Left lung (tissue), 10 donors: ENCODE data around the gene OSBPL5. TPM values are rescaled to one million over a fixed set of nuclear protein-coding genes. Genes with fewer than 3 reads are reported as not detected.

ENCODE experiments used
- ATAC-seq: fragments of 200-7000 bp; cut with Tn5 transposase; one replicate; pipeline ENCODE4 v1.9.1; 2020; ENCODE audit warnings: moderate library complexity
- DNase-seq, 4 donors: peaks; one replicate each; pipeline ENCODE4 v3.0.0-alpha.2; 2013 to 2020
- H3K27ac ChIP-seq, 2 donors: fragments of 200-600 bp; sonication (generic) in 1 of 2; one replicate each; pipeline versions ENCODE4 v1.5.0 to v1.8.0; 2020 to 2021
- H3K27me3 ChIP-seq, 2 donors: fragments of 200-600 bp; sonication (generic) in 1 of 2; one replicate each; pipeline versions ENCODE4 v1.5.0 to v1.8.0; 2020 to 2021
- H3K36me3 ChIP-seq, 2 donors: fragments of 200-600 bp; sonication (generic) in 1 of 2; one replicate each; pipeline versions ENCODE4 v1.5.0 to v1.8.0; 2020 to 2021
- H3K4me1 ChIP-seq, 2 donors: fragments of 200-600 bp; one replicate each; pipeline ENCODE4 v1.8.0; 2021
- H3K4me3 ChIP-seq, 2 donors: fragments of 200-600 bp; sonication (generic) in 1 of 2; one replicate each; pipeline versions ENCODE4 v1.5.0 to v1.8.0; 2020 to 2021; ENCODE audit warnings: mild to moderate bottlenecking in 1 of 2
- H3K9me3 ChIP-seq, 2 donors: fragments of 200-600 bp; sonication (generic) in 1 of 2; one replicate each; pipeline versions ENCODE4 v1.5.0 to v1.8.0; 2020 to 2021
- intact Hi-C, 2 donors: fragments of 100-400 bp; cut with DNase I; formaldehyde crosslinking; loops; one replicate each; pipeline versions ENCODE4 v1.11.2 to v1.14.2; 2022
- polyA plus RNA-seq, 6 donors: library from polyadenylated mRNA; unstranded; fragments of 120-200 nt; gene quantifications; one replicate each; pipeline ENCODE4 v1.2.1, GENCODE V29; 2013; ENCODE audit not compliant: insufficient read length in 6 of 6
- total RNA-seq, 2 donors: library from RNA; stranded (reverse); fragmentation: NEBNext Ultra II Directional; extraction: Animal tissue kit (Norgen Biotek cat#: 25700); gene quantifications; one replicate each; pipeline ENCODE4 v1.2.1, GENCODE V29; 2021
- TF ChIP-seq, protein P1 (sequence below), 2 donors: fragments of 200-600 bp; sonication (generic) in 1 of 2; IDR thresholded peaks; one replicate each; pipeline versions ENCODE4 v1.5.0 to v1.8.0; 2021; ENCODE audit warnings: antibody characterized with exemption in 2 of 2
- donor health status: DM: no; HTN: yes; CAD: no.
- donor health status: DM: no; HTN: no; CAD: no.

Gene OSBPL5
- total and polyA plus RNA-seq, 8 donors = 19.5 to 39.6 (median 30.4) TPM

DNA sequence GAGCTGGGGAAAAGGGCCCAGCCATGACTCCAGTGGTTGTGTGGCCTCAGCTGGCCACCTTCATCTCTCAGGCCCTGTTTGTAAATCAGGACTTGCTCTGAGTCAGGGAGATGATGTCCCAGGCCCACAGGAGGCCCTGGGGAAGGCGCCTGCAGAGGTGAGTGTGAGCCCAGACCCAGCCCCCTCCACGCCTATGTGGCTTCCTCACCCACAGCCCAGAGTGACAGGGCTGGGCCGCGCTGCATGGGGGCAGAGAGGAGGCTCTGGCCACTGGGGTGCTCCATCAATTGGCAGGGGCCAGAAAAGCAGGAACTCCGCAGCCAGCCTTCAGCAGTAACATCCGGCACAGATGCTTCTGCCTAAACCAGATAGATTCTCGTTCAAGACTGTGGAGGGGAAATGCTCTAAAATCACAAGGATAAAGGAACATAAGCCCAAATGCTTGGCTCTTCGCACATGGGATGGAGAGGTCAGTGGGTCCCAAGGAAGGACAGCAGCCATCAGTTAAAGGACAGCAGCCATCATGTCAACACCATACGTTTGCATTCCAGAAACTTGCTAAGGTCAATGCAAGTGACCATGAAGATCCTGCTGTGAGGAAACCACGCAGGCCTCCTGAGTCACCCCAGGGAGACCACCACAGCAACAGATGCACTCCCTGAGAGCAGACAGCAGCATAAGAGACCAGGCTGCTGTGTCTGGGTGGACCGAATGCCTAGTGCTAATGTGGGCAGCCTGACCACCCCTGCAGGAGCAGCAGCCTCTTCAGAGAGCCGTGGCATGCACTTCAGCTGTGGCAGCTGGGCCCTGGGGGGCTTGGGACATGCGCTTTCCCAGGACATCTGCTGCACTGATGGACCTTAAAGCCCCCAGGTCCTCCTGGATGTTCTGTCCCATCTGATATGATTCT, 28.3 kb downstream of the OSBPL5 start:
- Histone ChIP-seq H3K36me3 (no peaks in the 10 kb centered on the region), H3K4me3 (no peak overlapping the region), H3K27ac (peak overlapping the region in 1 of 2 donors; percentile 7), H3K9me3 (no peaks in the 10 kb centered on the region), H3K4me1 (peaks cover 0 to 52% of the 10 kb centered on the region in 2 donors), H3K27me3 (no peaks in the 10 kb centered on the region)
- TF ChIP-seq, protein P1, sequence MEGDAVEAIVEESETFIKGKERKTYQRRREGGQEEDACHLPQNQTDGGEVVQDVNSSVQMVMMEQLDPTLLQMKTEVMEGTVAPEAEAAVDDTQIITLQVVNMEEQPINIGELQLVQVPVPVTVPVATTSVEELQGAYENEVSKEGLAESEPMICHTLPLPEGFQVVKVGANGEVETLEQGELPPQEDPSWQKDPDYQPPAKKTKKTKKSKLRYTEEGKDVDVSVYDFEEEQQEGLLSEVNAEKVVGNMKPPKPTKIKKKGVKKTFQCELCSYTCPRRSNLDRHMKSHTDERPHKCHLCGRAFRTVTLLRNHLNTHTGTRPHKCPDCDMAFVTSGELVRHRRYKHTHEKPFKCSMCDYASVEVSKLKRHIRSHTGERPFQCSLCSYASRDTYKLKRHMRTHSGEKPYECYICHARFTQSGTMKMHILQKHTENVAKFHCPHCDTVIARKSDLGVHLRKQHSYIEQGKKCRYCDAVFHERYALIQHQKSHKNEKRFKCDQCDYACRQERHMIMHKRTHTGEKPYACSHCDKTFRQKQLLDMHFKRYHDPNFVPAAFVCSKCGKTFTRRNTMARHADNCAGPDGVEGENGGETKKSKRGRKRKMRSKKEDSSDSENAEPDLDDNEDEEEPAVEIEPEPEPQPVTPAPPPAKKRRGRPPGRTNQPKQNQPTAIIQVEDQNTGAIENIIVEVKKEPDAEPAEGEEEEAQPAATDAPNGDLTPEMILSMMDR (IDR thresholded peaks at IDR 0.05) = no peak
- no peak for ATAC-seq
- DNase-seq = peak in 2 of 4 donors; percentile 33 to 78
- intact Hi-C loops = no loop called here

DNA sequence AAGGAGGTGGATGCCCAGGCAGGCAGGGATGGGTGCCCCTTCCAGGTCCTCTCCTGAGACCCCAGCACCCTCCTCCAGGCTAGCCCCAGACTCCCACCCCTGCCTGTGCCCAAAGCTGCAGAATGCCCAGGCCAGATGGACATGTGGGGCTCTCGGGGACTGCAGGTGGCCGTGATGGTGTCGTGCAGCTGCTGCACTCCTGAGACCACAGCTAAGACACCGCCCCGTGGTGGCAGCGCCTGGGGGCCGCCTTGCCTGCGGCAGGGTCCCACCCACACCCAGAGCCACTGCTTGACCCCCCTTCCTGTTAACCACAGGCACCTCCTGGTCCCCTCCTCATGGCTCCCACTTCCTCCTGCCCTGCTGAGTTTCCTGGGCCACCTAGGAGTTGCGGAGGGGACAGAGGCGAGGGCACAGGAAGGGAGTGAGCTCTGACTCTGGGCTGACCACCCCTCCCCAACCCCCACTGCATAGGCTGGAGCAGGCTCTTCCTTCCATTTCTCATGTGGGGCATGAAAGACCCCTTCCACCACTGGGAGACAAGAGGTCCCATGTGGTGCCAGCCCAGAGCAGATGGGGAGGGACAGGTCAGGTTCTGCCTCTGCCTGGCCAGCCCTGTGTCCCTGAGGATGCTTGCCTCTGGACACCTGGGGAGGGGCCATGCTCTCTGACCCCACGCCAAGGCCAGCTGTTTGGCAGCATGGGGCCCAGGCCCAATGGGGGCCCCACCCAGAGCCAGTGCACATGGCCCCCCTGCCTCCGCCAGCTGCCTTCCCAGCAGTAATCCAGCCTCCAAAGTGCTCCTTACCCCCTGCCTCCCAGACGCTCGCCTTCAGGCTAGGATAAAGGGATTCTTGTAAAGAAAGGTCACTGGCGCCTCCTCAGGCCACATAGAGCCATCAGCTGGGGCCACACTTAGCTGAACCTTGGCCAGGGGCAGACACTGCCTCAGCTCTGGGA, 29.3 kb downstream of the OSBPL5 start:
- intact Hi-C loops = no loop called here
- H3K27me3 ChIP-seq = no peaks in the 10 kb centered on the region
- no peak overlapping the region for H3K4me3 ChIP-seq
- H3K36me3 ChIP-seq = no peaks in the 10 kb centered on the region
- DNase-seq (peak in 2 of 4 donors; percentile 30 to 64), ATAC-seq (no peak)
- H3K27ac ChIP-seq = peak overlapping the region in 1 of 2 donors; percentile 7
- H3K4me1 ChIP-seq = peaks cover 0 to 52% of the 10 kb centered on the region in 2 donors
- TF ChIP-seq, protein P1 (IDR thresholded peaks at IDR 0.05) = no peak
- no peaks in the 10 kb centered on the region for H3K9me3 ChIP-seq

DNA sequence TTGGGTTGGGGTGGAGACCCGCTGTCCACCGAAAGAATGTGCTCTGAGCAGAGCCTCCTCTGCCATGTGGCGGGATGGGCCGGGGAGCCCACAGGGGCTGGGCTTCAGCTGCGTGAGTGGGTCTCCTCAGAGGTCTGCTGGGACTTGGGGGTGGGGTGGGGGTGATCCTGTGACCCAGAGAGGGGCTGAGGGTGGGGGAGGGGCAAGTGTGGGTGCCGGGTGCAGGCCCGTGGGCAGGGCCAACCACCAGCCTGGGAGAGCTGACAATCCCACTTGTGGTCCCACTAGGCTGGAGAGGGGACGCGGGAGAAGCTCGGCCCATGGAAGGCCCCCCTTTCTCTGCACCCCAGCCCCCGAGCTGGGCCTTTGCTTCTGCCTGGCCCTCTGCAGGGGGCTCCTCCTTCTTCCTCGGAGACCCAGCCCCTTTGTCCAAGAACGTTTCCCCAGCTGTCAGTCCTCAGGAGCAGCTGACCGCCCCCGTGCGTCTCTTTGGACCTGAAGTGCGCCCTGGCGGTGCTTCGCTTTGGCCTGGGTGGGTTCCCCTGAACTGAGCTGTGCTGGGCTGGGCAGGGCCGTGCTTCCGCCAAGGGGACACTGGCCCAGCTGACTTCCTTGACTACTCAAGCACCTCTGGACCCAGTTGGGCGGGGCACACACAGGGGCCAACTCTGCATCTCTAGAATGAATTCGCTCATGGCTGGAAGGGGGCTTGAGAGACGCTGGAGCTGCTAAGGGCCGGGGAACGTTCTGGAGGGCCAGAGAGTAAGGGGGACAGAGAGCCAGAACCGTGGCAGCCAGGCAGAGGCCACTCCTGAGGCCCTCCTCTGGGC, 30.2 kb downstream of the OSBPL5 start:
- Histone ChIP-seq H3K4me1 (peaks cover 0 to 52% of the 10 kb centered on the region in 2 donors), H3K9me3 (no peaks in the 10 kb centered on the region), H3K4me3 (no peak overlapping the region), H3K36me3 (no peaks in the 10 kb centered on the region), H3K27me3 (no peaks in the 10 kb centered on the region), H3K27ac (no peak overlapping the region)
- TF ChIP-seq, protein P1 (IDR thresholded peaks at IDR 0.05) = no peak
- intact Hi-C loops = no loop called here
- DNase-seq (peak in 2 of 4 donors; percentile 14 to 78), ATAC-seq (no peak)

DNA sequence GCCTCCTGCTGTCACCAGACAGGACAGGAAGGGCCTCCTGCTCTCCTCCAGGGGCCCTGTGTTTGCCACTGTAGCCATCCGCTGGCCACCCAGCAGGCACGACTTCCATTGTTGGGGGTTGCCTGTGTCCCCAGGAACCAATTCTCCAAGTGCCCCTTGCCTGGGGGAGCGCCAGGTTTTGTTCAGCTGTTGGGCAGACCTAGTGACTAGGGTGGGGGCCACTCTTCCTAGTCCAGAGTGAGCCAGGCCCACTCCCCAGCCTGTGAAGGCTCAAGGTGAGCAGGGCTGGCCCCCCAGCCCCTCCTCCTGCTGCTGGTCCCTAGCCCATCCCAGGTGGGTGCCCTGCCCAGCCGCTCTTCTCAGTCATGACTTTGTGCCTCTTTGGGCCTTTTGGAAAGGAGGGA, 30.9 kb downstream of the OSBPL5 start:
- intact Hi-C loops = no loop called here
- ATAC-seq = no peak
- Histone ChIP-seq H3K9me3 (no peaks in the 10 kb centered on the region), H3K4me3 (no peak overlapping the region), H3K36me3 (no peaks in the 10 kb centered on the region), H3K27me3 (no peaks in the 10 kb centered on the region), H3K27ac (no peak overlapping the region), H3K4me1 (peaks cover 0 to 52% of the 10 kb centered on the region in 2 donors)
- DNase-seq = peak in 2 of 4 donors; percentile 24 to 61
- TF ChIP-seq, protein P1 (IDR thresholded peaks at IDR 0.05) = no peak
